ENCODE results near the gene OBSCN.

GRCh38 chr1:228346731-228347130 lies 138.9 kb downstream of the OBSCN start:
- TF ChIP-seq, protein P1, sequence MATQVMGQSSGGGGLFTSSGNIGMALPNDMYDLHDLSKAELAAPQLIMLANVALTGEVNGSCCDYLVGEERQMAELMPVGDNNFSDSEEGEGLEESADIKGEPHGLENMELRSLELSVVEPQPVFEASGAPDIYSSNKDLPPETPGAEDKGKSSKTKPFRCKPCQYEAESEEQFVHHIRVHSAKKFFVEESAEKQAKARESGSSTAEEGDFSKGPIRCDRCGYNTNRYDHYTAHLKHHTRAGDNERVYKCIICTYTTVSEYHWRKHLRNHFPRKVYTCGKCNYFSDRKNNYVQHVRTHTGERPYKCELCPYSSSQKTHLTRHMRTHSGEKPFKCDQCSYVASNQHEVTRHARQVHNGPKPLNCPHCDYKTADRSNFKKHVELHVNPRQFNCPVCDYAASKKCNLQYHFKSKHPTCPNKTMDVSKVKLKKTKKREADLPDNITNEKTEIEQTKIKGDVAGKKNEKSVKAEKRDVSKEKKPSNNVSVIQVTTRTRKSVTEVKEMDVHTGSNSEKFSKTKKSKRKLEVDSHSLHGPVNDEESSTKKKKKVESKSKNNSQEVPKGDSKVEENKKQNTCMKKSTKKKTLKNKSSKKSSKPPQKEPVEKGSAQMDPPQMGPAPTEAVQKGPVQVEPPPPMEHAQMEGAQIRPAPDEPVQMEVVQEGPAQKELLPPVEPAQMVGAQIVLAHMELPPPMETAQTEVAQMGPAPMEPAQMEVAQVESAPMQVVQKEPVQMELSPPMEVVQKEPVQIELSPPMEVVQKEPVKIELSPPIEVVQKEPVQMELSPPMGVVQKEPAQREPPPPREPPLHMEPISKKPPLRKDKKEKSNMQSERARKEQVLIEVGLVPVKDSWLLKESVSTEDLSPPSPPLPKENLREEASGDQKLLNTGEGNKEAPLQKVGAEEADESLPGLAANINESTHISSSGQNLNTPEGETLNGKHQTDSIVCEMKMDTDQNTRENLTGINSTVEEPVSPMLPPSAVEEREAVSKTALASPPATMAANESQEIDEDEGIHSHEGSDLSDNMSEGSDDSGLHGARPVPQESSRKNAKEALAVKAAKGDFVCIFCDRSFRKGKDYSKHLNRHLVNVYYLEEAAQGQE (IDR thresholded peaks at IDR 0.05; ENCODE audit: insufficient read depth in 1 of 2, low read depth in 2 of 2, low read length in 2 of 2), result no peak
- TF ChIP-seq POLR2AphosphoS5 (IDR thresholded peaks at IDR 0.05; ENCODE audit: low read depth, low read length) (no peak), SIN3A (IDR thresholded peaks at IDR 0.05; ENCODE audit: borderline replicate concordance, insufficient read depth, low read length) (no peak), TAF1 (IDR thresholded peaks at IDR 0.05; ENCODE audit: borderline replicate concordance, insufficient read depth, low read length) (no peak)
